Effector memory CD8-positive, alpha-beta T cell (primary cell): Measurements from ENCODE around the gene SDK1.

Source experiments
- ATAC-seq: fragments of 150-1000 bp; cut with Tn5 transposase; replicated peaks from 2 replicates; pipeline ENCODE4 v1.10.0; 2021; ENCODE audit warnings: mild to moderate bottlenecking, moderate library complexity
- DNase-seq, 3 experiments: peaks; one replicate each; pipeline ENCODE4 v3.0.0; 2021
- H3K27ac Mint-ChIP-seq, 2 donors: one replicate each; pipeline ENCODE4 v1.8.0; 2022; ENCODE audit warnings: mild to moderate bottlenecking in 2 of 2, mixed read lengths in 2 of 2, moderate library complexity in 2 of 2
- H3K27me3 Mint-ChIP-seq, 2 donors: one replicate each; pipeline ENCODE4 v1.8.0; 2022; ENCODE audit warnings: mixed read lengths in 2 of 2
- H3K36me3 Mint-ChIP-seq: one replicate; pipeline ENCODE4 v1.8.0; 2022; ENCODE audit warnings: mild to moderate bottlenecking, moderate library complexity, mixed read lengths; ENCODE audit not compliant: insufficient read depth
- H3K4me1 Mint-ChIP-seq, 2 donors: one replicate each; pipeline ENCODE4 v1.8.0; 2022; ENCODE audit warnings: low read depth in 2 of 2, mixed read lengths in 2 of 2
- H3K4me3 Mint-ChIP-seq, 2 donors: one replicate each; pipeline ENCODE4 v1.8.0; 2022; ENCODE audit warnings: mild to moderate bottlenecking in 2 of 2, mixed read lengths in 2 of 2, moderate library complexity in 2 of 2
- H3K9me3 Mint-ChIP-seq, 2 donors: one replicate each; pipeline ENCODE4 v1.8.0; 2022; ENCODE audit warnings: mixed read lengths in 2 of 2

The SDK1 gene

DNA sequence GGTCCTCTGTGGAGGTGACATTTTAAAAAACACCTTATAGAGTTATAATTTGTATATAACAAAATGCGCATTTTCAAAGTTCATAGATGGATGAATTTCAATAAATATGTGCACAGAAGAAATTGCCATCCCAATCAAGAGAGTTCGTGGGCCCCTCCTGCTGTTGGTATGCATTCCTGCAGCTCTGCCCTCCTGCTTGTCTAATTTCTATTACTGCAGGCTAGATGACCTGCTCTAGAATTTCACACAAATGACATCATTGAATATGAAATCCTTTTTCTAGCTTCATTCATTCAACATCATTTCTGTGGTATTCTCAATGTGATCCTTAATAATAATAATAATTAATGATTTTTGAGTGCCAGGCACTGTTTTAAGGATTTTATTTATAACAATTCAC is 348.2 kb downstream of the SDK1 start:
- H3K9me3 Mint-ChIP-seq: no peaks in the 10 kb centered on the region
- H3K27ac Mint-ChIP-seq: no peak overlapping the region
- DNase-seq (no peak), ATAC-seq (no peak)
- H3K36me3 Mint-ChIP-seq: no peaks in the 10 kb centered on the region
- H3K4me3 Mint-ChIP-seq: no peak overlapping the region
- peaks cover 34 to 64% of the 10 kb centered on the region in 2 donors for H3K27me3 Mint-ChIP-seq
- no peaks in the 10 kb centered on the region for H3K4me1 Mint-ChIP-seq

GRCh38 chr7:3649678-3650440 is 348.8 kb downstream of the SDK1 start:
- no peak overlapping the region for H3K4me3 Mint-ChIP-seq
- ATAC-seq (no peak), DNase-seq (no peak)
- no peak overlapping the region for H3K27ac Mint-ChIP-seq
- H3K27me3 Mint-ChIP-seq: peaks cover 35 to 66% of the 10 kb centered on the region in 2 donors
- no peaks in the 10 kb centered on the region for H3K9me3 Mint-ChIP-seq
- H3K36me3 Mint-ChIP-seq: no peaks in the 10 kb centered on the region
- H3K4me1 Mint-ChIP-seq: no peaks in the 10 kb centered on the region

GRCh38 chr7:3650844-3651243 is 349.8 kb downstream of the SDK1 start:
- ATAC-seq (no peak), DNase-seq (no peak)
- H3K27me3 Mint-ChIP-seq: peaks cover 35 to 66% of the 10 kb centered on the region in 2 donors
- no peak overlapping the region for H3K27ac Mint-ChIP-seq
- H3K4me3 Mint-ChIP-seq: no peak overlapping the region
- no peaks in the 10 kb centered on the region for H3K36me3 Mint-ChIP-seq
- H3K4me1 Mint-ChIP-seq: no peaks in the 10 kb centered on the region
- no peaks in the 10 kb centered on the region for H3K9me3 Mint-ChIP-seq

DNA sequence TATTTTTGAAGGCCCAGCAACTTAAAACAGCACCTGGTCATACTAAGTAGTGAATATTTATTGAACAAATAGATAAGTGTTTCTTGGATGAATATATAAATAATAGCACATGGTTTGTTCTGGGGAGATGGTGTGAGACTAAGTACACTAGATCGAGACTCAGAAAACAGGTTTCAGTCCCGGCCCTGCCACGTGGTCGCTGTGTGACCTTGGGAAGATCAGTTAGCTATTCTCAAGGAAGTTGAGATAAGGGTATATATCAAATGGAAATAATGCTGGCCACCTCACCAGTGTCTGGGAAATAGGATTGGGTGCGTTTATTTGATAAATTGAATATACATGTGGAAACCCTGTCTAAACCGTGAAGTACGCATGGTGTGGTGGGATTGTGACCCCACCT is 354.6 kb downstream of the SDK1 start:
- H3K9me3 Mint-ChIP-seq: no peaks in the 10 kb centered on the region
- DNase-seq: no peak
- no peaks in the 10 kb centered on the region for H3K36me3 Mint-ChIP-seq
- ATAC-seq: no peak
- H3K4me3 Mint-ChIP-seq: no peak overlapping the region
- no peaks in the 10 kb centered on the region for H3K4me1 Mint-ChIP-seq
- H3K27ac Mint-ChIP-seq: no peak overlapping the region
- peaks cover 54 to 68% of the 10 kb centered on the region in 2 donors for H3K27me3 Mint-ChIP-seq

DNA sequence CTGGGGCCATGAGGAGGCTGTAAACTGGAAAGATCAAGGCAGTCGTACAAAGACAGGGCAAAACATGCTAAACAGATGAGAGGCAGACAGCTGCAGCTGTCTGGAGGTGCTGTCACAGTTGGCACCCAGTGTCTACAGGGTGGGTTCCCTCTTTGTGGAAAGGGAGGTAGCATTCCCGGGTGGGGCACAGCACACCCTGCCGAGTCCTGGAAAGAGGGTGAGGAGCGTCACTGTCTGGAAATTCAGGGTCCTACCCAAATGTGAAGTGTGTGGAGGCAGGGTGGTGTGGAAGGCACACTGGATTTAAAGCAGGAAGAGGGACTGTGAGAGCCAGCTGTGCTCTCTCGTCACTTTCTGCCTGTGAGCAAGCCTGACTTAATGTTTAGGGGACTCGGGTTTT is 356.2 kb downstream of the SDK1 start:
- ATAC-seq (no peak), DNase-seq (no peak)
- Mint-ChIP-seq H3K27ac (no peak overlapping the region), H3K4me1 (no peaks in the 10 kb centered on the region), H3K4me3 (no peak overlapping the region), H3K9me3 (no peaks in the 10 kb centered on the region), H3K36me3 (peaks cover 2% of the 10 kb centered on the region), H3K27me3 (peaks cover 49 to 59% of the 10 kb centered on the region in 2 donors)

GRCh38 chr7:3668743-3669142 is 367.7 kb downstream of the SDK1 start:
- no peaks in the 10 kb centered on the region for H3K4me1 Mint-ChIP-seq
- peaks cover 18 to 20% of the 10 kb centered on the region in 2 donors for H3K27me3 Mint-ChIP-seq
- no peak overlapping the region for H3K27ac Mint-ChIP-seq
- ATAC-seq (no peak), DNase-seq (no peak)
- no peaks in the 10 kb centered on the region for H3K36me3 Mint-ChIP-seq
- no peaks in the 10 kb centered on the region for H3K9me3 Mint-ChIP-seq
- H3K4me3 Mint-ChIP-seq: no peak overlapping the region

- DNase-seq (no peak), ATAC-seq (no peak)
- no peak overlapping the region for H3K27ac Mint-ChIP-seq
- peaks cover 14 to 26% of the 10 kb centered on the region in 2 donors for H3K27me3 Mint-ChIP-seq
- H3K36me3 Mint-ChIP-seq: no peaks in the 10 kb centered on the region
- H3K4me3 Mint-ChIP-seq: no peak overlapping the region
- H3K9me3 Mint-ChIP-seq: no peaks in the 10 kb centered on the region
- H3K4me1 Mint-ChIP-seq: no peaks in the 10 kb centered on the region
Measured at GRCh38 chr7:3670898-3671297, 369.8 kb downstream of the SDK1 start.

- H3K9me3 Mint-ChIP-seq: no peaks in the 10 kb centered on the region
- no peaks in the 10 kb centered on the region for H3K36me3 Mint-ChIP-seq
- peaks cover 6 to 18% of the 10 kb centered on the region in 2 donors for H3K27me3 Mint-ChIP-seq
- DNase-seq: peak; percentile 17 to 25 (median 22)
- H3K27ac Mint-ChIP-seq: no peak overlapping the region
- H3K4me3 Mint-ChIP-seq: no peak overlapping the region
- ATAC-seq: no peak
- H3K4me1 Mint-ChIP-seq: no peaks in the 10 kb centered on the region
Measured at GRCh38 chr7:3673524-3673923, 372.5 kb downstream of the SDK1 start.

DNA sequence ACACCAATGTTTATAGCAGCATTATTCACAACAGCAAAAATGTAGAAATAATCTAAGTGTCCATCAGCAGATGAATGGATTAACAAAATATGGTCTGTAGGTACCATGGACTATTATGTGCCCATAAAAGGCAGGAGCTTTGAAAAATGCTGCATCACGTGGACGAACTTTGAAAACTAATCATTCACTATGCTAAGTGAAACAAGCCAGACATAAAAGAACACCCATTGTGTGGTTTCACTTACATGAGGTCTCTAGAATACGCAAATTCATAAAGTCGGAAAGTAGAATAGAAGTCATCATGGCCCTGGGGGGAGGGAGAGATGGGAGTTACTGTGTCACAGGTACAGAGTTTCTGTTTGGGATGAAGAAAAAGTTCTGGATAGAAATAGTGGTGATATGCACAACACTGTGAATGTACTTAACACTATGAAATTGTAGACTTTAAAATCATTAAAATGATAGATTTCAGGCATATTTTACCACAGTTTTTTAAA is 377.3 kb downstream of the SDK1 start:
- ATAC-seq: no peak

GRCh38 chr7:3682028-3682710 is 381.1 kb downstream of the SDK1 start:
- no peak for ATAC-seq
- no peaks in the 10 kb centered on the region for H3K4me1 Mint-ChIP-seq
- H3K27me3 Mint-ChIP-seq: peaks cover 48 to 60% of the 10 kb centered on the region in 2 donors

More for the DNA sequence above, 377.3 kb downstream of the SDK1 start:
- DNase-seq: no peak
- Mint-ChIP-seq H3K36me3 (no peaks in the 10 kb centered on the region), H3K4me3 (no peak overlapping the region), H3K4me1 (no peaks in the 10 kb centered on the region), H3K27me3 (peaks cover 48 to 52% of the 10 kb centered on the region in 2 donors), H3K27ac (no peak overlapping the region), H3K9me3 (no peaks in the 10 kb centered on the region)

GRCh38 chr7:3683546-3684539 is 382.8 kb downstream of the SDK1 start:
- DNase-seq: no peak
- Mint-ChIP-seq H3K9me3 (no peaks in the 10 kb centered on the region), H3K4me3 (no peak overlapping the region)

More at GRCh38 chr7:3682028-3682710, 381.1 kb downstream of the SDK1 start:
- Mint-ChIP-seq H3K27ac (no peak overlapping the region), H3K9me3 (no peaks in the 10 kb centered on the region), H3K4me3 (no peak overlapping the region), H3K36me3 (no peaks in the 10 kb centered on the region)
- no peak for DNase-seq

DNA sequence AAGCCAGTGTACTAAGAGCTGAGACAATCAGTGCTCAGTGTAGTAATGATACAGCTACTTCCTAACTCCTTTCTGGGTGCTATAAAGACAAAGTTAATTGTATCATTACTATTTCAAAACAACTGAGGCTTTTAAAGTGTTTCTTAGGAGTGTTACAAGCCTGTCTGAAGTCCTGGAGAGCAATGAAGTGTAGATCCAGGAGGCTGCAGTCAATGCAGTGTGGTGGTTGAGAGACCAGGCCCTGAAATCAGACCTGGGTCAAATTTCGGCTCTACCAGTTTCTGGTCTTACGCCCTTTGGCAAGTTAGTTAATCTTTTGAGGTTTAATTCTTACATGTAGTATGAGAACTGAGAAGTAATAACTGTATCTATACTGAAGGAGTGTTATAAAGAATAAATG is 387.0 kb downstream of the SDK1 start:
- H3K4me3 Mint-ChIP-seq: no peak overlapping the region
- H3K4me1 Mint-ChIP-seq: no peaks in the 10 kb centered on the region
- no peak for DNase-seq
- ATAC-seq: no peak
- peaks cover 10 to 18% of the 10 kb centered on the region in 2 donors for H3K27me3 Mint-ChIP-seq
- H3K9me3 Mint-ChIP-seq: no peaks in the 10 kb centered on the region
- no peaks in the 10 kb centered on the region for H3K36me3 Mint-ChIP-seq
- no peak overlapping the region for H3K27ac Mint-ChIP-seq

More at GRCh38 chr7:3683546-3684539, 382.8 kb downstream of the SDK1 start:
- no peaks in the 10 kb centered on the region for H3K36me3 Mint-ChIP-seq
- H3K27me3 Mint-ChIP-seq: peaks cover 46 to 51% of the 10 kb centered on the region in 2 donors
- no peak overlapping the region for H3K27ac Mint-ChIP-seq
- no peaks in the 10 kb centered on the region for H3K4me1 Mint-ChIP-seq
- ATAC-seq: no peak

GRCh38 chr7:3688842-3689241 is 387.8 kb downstream of the SDK1 start:
- Mint-ChIP-seq H3K4me1 (no peaks in the 10 kb centered on the region), H3K27ac (no peak overlapping the region), H3K27me3 (peaks cover 14 to 22% of the 10 kb centered on the region in 2 donors), H3K4me3 (no peak overlapping the region), H3K36me3 (no peaks in the 10 kb centered on the region), H3K9me3 (no peaks in the 10 kb centered on the region)
- ATAC-seq (no peak), DNase-seq (no peak)
